ENCODE data around the gene SH2D2A.

Gene SH2D2A

DNA sequence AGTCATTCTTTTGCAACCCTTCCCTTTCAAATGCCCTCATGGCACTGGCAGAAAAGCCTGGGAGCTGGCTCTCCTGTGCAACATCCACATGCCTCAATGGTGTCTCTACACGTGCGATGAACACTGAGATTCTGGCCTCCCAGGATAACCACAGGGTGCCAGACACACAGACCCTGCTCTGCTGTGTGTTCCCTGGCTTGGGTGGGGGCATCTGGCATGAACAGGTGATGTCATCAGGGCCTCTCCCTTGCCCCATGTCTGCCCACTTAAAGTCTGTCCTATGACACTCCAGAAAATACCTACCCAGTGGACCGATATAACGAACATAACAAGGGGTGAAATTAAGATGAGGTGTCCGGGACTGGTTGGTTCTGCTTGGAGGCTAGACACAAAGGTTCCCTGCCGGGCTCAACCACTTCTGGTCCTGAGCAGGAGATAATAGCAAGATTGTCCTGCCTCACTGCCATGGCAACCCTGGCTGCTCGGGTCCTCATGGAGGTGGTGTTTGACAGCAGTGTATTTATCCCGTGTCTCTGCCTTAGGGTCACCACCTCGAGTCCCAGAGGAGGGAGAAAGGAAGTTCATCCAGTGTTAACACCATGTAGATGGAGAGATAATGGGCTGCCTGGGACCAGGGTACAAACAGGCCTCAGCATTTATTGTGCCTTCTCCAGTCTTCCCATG, 22.9 kb upstream of the SH2D2A start:
- Histone ChIP-seq H3K9ac (ENCODE audit: low read depth, low read length) (no peak overlapping the region), H3K4me3 (ENCODE audit: low read length) (no peak overlapping the region), H3K36me3 (ENCODE audit: insufficient read depth, low read length) (no peaks in the 10 kb centered on the region), H3K9me3 (ENCODE audit: insufficient read depth, low read depth, low read length) (no peaks in the 10 kb centered on the region), H3K4me1 (ENCODE audit: insufficient read depth, low read length) (0 out of 2 replicates have a peak, but pooled peaks cover under 1% of the 10 kb centered on the region), H3K27me3 (ENCODE audit: insufficient read depth, low read length) (peaks cover 58% of the 10 kb centered on the region), H3K27ac (ENCODE audit: low read depth, low read length) (no peak overlapping the region)
- 44% methylated on average over 9 of the region's 9 CpGs for WGBS

DNA sequence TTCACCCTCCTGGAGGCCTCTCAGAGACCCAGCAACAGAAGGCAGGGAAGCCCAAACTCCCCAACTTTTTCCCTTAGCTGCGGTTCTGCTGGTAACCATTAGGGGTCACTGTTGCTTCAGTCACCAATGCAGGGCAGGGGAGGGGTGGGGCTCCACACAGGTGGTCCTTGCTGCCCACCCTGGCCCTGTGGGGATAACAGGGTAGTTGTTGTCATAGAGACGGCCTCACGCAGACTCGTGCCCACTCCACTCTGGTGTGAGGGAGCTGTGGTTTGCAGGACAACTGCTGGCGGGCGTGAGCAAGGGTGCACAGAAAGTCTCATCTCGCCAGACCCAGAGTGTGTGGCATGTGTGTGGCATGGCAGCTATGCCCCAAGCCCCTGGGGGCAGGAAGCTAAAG, 22.3 kb upstream of the SH2D2A start:
- H3K27ac ChIP-seq (ENCODE audit: low read depth, low read length): no peak overlapping the region
- peaks cover 55% of the 10 kb centered on the region for H3K27me3 ChIP-seq (ENCODE audit: insufficient read depth, low read length)
- no peaks in the 10 kb centered on the region for H3K4me1 ChIP-seq (ENCODE audit: insufficient read depth, low read length)
- WGBS: 30% methylated on average over 7 of the region's 7 CpGs
- H3K9me3 ChIP-seq (ENCODE audit: insufficient read depth, low read depth, low read length): no peaks in the 10 kb centered on the region
- no peak overlapping the region for H3K9ac ChIP-seq (ENCODE audit: low read depth, low read length)
- no peak overlapping the region for H3K4me3 ChIP-seq (ENCODE audit: low read length)
- H3K36me3 ChIP-seq (ENCODE audit: insufficient read depth, low read length): no peaks in the 10 kb centered on the region

DNA sequence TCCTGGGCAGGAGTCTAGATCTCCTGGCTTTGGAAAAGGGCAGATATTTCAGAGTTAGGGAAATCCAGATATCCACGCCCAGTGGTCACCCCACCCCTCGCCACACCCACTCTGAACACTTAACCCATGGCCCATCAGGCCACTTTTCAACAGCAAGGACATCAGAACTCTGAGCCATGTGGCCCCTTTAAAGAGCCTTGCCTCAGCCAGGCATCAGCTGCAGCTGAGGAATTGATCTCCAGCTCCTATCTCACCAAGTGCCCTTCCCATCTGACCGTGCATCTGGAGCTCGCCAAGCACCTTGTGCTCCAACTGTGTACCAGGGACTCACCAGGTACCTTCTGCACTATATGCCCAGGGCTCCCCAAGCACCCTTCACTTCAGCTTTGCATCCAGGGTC, 20.2 kb upstream of the SH2D2A start:
- H3K4me1 ChIP-seq (ENCODE audit: insufficient read depth, low read length): no peaks in the 10 kb centered on the region
- H3K27me3 ChIP-seq (ENCODE audit: insufficient read depth, low read length): peaks cover 49% of the 10 kb centered on the region
- H3K9ac ChIP-seq (ENCODE audit: low read depth, low read length): no peak overlapping the region
- H3K36me3 ChIP-seq (ENCODE audit: insufficient read depth, low read length): no peaks in the 10 kb centered on the region
- no peaks in the 10 kb centered on the region for H3K9me3 ChIP-seq (ENCODE audit: insufficient read depth, low read depth, low read length)
- H3K4me3 ChIP-seq (ENCODE audit: low read length): no peak overlapping the region
- no peak overlapping the region for H3K27ac ChIP-seq (ENCODE audit: low read depth, low read length)
- WGBS: 89% methylated on average over 4 of the region's 4 CpGs

DNA sequence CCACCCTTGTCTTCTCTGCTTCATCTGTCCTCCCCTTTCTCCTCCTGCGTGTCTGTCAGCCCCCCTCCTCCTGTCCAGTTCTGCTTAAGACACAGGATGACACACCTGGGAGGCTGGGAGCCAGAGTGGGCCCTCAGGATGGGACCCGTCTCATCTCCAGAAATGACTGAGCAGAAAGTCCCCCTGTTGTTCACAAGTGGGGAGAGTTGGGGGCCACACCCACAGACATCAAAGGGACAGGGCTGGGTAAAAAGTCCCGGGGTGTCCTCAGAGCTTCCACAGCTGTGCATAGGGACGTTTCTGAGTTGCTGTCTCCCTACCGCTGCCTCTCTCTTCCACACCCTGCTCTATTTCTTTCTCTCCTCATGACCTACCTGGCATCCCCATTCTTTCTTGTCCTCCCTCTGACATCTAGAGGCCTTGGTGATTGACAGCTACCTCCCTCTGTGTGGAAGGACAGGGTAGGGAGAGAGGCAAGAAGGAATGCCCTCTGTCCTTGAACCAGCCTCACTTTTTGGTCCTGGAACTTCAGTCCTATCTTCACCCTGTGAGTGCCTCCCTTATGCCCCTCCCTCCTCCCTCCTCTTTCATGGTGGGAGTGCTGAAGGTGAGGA, 19.5 kb upstream of the SH2D2A start:
- Histone ChIP-seq H3K4me3 (ENCODE audit: low read length) (no peak overlapping the region), H3K36me3 (ENCODE audit: insufficient read depth, low read length) (no peaks in the 10 kb centered on the region), H3K27me3 (ENCODE audit: insufficient read depth, low read length) (peaks cover 48% of the 10 kb centered on the region), H3K9ac (ENCODE audit: low read depth, low read length) (no peak overlapping the region), H3K27ac (ENCODE audit: low read depth, low read length) (no peak overlapping the region), H3K9me3 (ENCODE audit: insufficient read depth, low read depth, low read length) (no peaks in the 10 kb centered on the region), H3K4me1 (ENCODE audit: insufficient read depth, low read length) (no peaks in the 10 kb centered on the region)
- 70% methylated on average over 5 of the region's 5 CpGs for WGBS

DNA sequence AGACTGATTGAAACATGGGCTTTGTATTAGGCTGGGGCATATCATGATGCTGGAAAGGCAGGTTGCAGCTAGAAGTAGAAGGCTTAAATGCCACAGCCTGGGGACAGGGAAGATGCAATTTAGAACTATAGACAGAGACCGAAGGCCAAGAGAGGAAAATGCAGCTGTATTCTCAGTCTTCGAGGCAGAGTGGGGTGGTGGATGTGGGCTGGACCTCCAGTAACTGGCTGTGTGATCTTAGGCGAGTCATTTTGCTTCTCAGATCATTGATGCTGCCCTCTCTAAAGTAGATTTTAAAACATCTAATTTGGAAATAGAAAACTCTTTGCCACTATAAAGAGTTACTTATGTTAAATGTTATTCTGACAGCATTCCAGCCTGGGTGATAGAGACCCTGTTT, 17.7 kb upstream of the SH2D2A start:
- no peak overlapping the region for H3K9ac ChIP-seq (ENCODE audit: low read depth, low read length)
- no peak overlapping the region for H3K27ac ChIP-seq (ENCODE audit: low read depth, low read length)
- no peak overlapping the region for H3K4me3 ChIP-seq (ENCODE audit: low read length)
- no peaks in the 10 kb centered on the region for H3K4me1 ChIP-seq (ENCODE audit: insufficient read depth, low read length)
- peaks cover 45% of the 10 kb centered on the region for H3K27me3 ChIP-seq (ENCODE audit: insufficient read depth, low read length)
- no peaks in the 10 kb centered on the region for H3K9me3 ChIP-seq (ENCODE audit: insufficient read depth, low read depth, low read length)
- 79% methylated on average over 2 of the region's 3 CpGs for WGBS
- H3K36me3 ChIP-seq (ENCODE audit: insufficient read depth, low read length): no peaks in the 10 kb centered on the region

DNA sequence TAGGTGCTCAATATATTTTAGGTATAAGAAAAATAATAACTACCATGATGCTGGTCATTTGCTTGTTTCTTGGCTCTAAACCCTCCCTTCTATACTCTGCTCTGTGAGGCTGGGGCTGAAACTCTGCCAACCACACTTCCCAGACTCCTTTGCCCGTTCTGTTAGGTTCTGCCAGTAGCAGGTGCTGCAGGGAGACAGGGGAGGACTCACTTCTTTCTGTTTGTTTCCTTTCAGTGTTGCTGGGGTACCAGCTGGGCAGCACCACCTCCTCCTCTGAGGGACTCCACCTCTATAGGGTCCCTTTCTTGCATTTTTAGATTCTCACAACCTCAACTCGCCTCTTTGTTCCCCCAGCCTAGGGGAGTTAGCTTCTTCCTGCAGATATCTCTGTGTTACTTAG, 17.0 kb upstream of the SH2D2A start:
- WGBS: 72% methylated on average over 2 of the region's 2 CpGs

DNA sequence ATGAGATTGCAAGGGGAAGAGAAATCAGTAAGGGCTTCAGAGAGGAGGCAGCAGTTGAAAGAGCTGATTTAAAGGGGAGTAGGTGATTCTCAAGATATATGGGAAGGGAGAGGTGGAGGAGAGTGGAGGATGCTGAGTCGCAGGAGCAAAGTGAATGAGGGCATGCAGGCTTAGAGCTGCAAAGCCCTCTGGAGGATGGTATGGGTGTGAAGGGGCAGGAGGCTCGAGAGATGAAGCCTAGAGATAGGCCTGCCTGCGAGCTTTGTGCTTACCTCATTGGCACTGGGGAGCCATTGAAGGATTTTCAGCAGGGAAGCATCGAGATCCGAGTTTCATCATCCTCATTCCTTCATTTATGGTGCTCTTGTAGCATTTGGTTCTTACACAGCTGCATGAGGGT, 15.8 kb upstream of the SH2D2A start:
- Histone ChIP-seq H3K27me3 (ENCODE audit: insufficient read depth, low read length) (peaks cover 41% of the 10 kb centered on the region), H3K4me1 (ENCODE audit: insufficient read depth, low read length) (no peaks in the 10 kb centered on the region), H3K4me3 (ENCODE audit: low read length) (no peak overlapping the region), H3K36me3 (ENCODE audit: insufficient read depth, low read length) (no peaks in the 10 kb centered on the region), H3K9me3 (ENCODE audit: insufficient read depth, low read depth, low read length) (no peaks in the 10 kb centered on the region), H3K27ac (ENCODE audit: low read depth, low read length) (no peak overlapping the region), H3K9ac (ENCODE audit: low read depth, low read length) (no peak overlapping the region)
- WGBS: 63% methylated on average over 5 of the region's 5 CpGs

More for the DNA sequence above, 17.0 kb upstream of the SH2D2A start:
- H3K4me3 ChIP-seq (ENCODE audit: low read length): no peak overlapping the region
- H3K27me3 ChIP-seq (ENCODE audit: insufficient read depth, low read length): peaks cover 45% of the 10 kb centered on the region
- no peaks in the 10 kb centered on the region for H3K4me1 ChIP-seq (ENCODE audit: insufficient read depth, low read length)
- H3K36me3 ChIP-seq (ENCODE audit: insufficient read depth, low read length): no peaks in the 10 kb centered on the region
- H3K27ac ChIP-seq (ENCODE audit: low read depth, low read length): no peak overlapping the region
- H3K9me3 ChIP-seq (ENCODE audit: insufficient read depth, low read depth, low read length): no peaks in the 10 kb centered on the region
- H3K9ac ChIP-seq (ENCODE audit: low read depth, low read length): no peak overlapping the region

DNA sequence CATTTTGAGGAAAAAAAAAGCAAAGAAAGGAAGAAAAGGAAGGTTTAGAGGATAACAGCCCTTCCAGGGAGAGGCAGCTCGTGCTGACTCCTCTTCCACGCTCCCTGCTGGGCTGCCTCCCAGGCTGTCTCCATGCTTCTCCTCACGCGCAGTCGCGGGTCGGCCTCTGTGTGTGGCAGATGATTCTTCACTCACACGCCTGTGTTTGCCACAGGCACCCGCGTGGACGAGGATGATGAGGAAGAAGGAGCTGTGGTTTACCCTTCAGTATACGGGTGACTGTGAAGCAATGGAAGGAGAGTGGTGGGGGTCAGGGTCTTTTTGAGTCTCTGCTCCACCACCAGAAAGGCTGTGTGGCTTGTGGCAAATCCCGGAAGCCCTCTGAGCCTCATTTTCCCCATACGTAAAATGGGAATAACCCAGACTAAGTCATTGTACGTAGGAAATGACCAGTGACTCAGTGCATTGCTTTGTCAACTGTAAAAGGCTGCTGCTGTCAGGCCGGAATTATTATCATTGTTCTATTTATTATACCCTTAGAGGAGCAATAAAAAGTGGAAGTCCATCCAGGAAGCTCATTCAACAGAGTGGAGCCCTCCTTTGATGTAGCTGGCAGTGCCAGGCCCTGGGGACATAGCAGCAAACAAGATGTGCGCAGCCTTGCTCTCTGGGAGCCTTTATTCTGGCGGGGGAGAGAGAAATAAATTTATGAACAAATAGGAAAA, 11.9 kb upstream of the SH2D2A start:
- H3K36me3 ChIP-seq (ENCODE audit: insufficient read depth, low read length): no peaks in the 10 kb centered on the region
- H3K9me3 ChIP-seq (ENCODE audit: insufficient read depth, low read depth, low read length): no peaks in the 10 kb centered on the region
- H3K4me1 ChIP-seq (ENCODE audit: insufficient read depth, low read length): no peaks in the 10 kb centered on the region
- no peak overlapping the region for H3K27ac ChIP-seq (ENCODE audit: low read depth, low read length)
- WGBS: 74% methylated on average over 18 of the region's 18 CpGs
- H3K4me3 ChIP-seq (ENCODE audit: low read length): no peak overlapping the region
- peaks cover 25% of the 10 kb centered on the region for H3K27me3 ChIP-seq (ENCODE audit: insufficient read depth, low read length)
- H3K9ac ChIP-seq (ENCODE audit: low read depth, low read length): no peak overlapping the region

DNA sequence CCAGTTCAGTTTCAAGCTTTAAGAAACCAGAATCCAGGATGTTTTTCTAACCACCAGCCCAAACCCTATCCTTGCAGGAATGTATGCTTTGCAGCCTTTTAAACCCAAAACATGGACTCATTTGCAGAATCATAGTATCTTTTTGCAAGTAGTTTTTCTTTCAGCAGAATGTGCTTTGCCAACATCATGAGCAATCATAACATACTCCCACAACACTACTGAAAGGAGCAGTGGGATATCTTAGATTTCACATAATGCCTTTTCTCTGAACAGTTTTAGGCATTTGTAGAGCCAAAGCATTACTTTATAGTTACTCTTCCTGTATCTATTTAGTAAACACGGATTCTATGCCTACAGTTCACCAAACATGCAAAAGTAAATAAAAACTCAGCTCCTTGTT, 10.0 kb upstream of the SH2D2A start:
- Histone ChIP-seq H3K4me1 (ENCODE audit: insufficient read depth, low read length) (no peaks in the 10 kb centered on the region), H3K4me3 (ENCODE audit: low read length) (no peak overlapping the region), H3K36me3 (ENCODE audit: insufficient read depth, low read length) (no peaks in the 10 kb centered on the region), H3K9me3 (ENCODE audit: insufficient read depth, low read depth, low read length) (no peaks in the 10 kb centered on the region), H3K9ac (ENCODE audit: low read depth, low read length) (no peak overlapping the region), H3K27me3 (ENCODE audit: insufficient read depth, low read length) (peaks cover 22% of the 10 kb centered on the region), H3K27ac (ENCODE audit: low read depth, low read length) (no peak overlapping the region)
- WGBS: 86% methylated on average over 1 of the region's 1 CpG

DNA sequence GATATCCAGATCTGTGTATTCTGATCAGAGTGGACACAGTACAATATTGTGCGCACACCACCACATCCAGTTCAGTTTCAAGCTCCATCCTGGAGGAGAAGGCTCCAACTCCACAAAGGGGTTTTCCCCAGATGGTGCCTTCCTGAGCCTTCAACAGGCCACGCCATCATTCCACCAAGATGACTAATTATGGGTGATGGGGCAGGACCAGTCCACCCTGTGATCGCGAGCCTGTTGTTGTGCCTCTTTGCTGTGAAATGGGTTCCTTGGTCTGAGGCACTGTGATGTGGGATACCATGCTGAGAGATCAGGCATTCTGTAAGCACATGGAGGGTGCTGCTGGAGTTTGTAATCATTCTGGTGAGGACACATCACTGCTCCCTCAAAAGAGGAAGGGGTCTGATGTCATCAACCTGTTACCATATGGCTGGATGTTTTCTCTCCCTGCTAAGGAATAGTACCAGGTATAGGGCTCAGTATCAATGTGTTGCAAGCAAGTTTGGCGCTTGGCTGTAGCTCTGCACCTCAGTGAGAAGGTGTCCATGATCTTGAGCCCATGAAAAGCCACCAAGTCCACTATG, 6.7 kb upstream of the SH2D2A start:
- peaks cover 27% of the 10 kb centered on the region for H3K27me3 ChIP-seq (ENCODE audit: insufficient read depth, low read length)
- no peak overlapping the region for H3K9ac ChIP-seq (ENCODE audit: low read depth, low read length)
- H3K4me1 ChIP-seq (ENCODE audit: insufficient read depth, low read length): no peaks in the 10 kb centered on the region
- 88% methylated on average over 5 of the region's 5 CpGs for WGBS
- H3K4me3 ChIP-seq (ENCODE audit: low read length): no peak overlapping the region
- H3K27ac ChIP-seq (ENCODE audit: low read depth, low read length): no peak overlapping the region
- no peaks in the 10 kb centered on the region for H3K36me3 ChIP-seq (ENCODE audit: insufficient read depth, low read length)
- H3K9me3 ChIP-seq (ENCODE audit: insufficient read depth, low read depth, low read length): no peaks in the 10 kb centered on the region

DNA sequence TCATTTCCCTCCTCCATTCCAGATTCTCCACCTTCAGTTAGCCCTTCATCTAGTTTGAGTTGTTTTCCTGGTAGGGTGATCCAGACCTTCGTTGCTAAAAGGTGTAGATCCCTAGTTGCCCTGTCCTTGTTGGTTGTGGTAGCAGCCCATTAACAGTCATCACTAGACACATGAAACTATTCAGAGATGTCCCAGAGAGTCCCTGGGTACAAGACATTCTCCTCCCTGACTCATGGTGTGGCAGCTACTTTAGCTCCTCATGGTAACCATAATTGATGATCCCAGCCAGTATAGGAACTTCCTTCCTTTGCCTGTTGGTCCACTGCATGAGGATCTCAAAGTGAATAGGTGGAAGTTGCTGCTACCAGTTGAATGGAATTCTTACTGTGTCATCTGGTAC, 6.0 kb upstream of the SH2D2A start:
- peaks cover 27% of the 10 kb centered on the region for H3K27me3 ChIP-seq (ENCODE audit: insufficient read depth, low read length)
- H3K36me3 ChIP-seq (ENCODE audit: insufficient read depth, low read length): no peaks in the 10 kb centered on the region
- H3K27ac ChIP-seq (ENCODE audit: low read depth, low read length): no peak overlapping the region
- no peak overlapping the region for H3K4me3 ChIP-seq (ENCODE audit: low read length)
- H3K9ac ChIP-seq (ENCODE audit: low read depth, low read length): no peak overlapping the region
- no peaks in the 10 kb centered on the region for H3K4me1 ChIP-seq (ENCODE audit: insufficient read depth, low read length)
- WGBS: 93% methylated on average over 1 of the region's 1 CpG
- H3K9me3 ChIP-seq (ENCODE audit: insufficient read depth, low read depth, low read length): no peaks in the 10 kb centered on the region
